ENCODE data around the gene APBA3. TPM values are rescaled to one million over a fixed set of nuclear protein-coding genes. Genes with fewer than 3 reads are reported as not detected.

Gene APBA3
- total and polyA plus RNA-seq, 2 experiments from 2014 or later = 17.2 to 31.8 TPM

GRCh38 chr19:3774621-3775373, 13.3 kb upstream of the APBA3 start (continued):
- no peak for TF ChIP-seq ETS1 (IDR thresholded peaks at IDR 0.05)
- TF ChIP-seq NANOG (IDR thresholded peaks at IDR 0.05; ENCODE audit: borderline replicate concordance) = no peak
- TF ChIP-seq CREB1 (CRISPR knock-in tag; IDR thresholded peaks at IDR 0.05; ENCODE audit: low read depth) = no peak
- TF ChIP-seq STAT1 (IDR thresholded peaks at IDR 0.05; ENCODE audit: unreplicated experiment) = no peak
- TF ChIP-seq JUNB (IDR thresholded peaks at IDR 0.05; ENCODE audit: unreplicated experiment) = no peak
- TF ChIP-seq EZH2phosphoT487 (IDR thresholded peaks at IDR 0.05; ENCODE audit: unreplicated experiment) = no peak
- no peak for TF ChIP-seq REST (IDR thresholded peaks at IDR 0.05; ENCODE audit: unreplicated experiment)

GRCh38 chr19:3773814-3774515, 12.5 kb upstream of the APBA3 start:
- Histone ChIP-seq H3K4me2 (no peak overlapping the region), H3K4me1 (ENCODE audit: insufficient read depth) (no peaks in the 10 kb centered on the region), H2AFZ (no peak overlapping the region), H3K27ac (ENCODE audit: low read depth) (no peak overlapping the region), H4K20me1 (replicated peaks; ENCODE audit: insufficient read depth) (no peaks in the 10 kb centered on the region), H3K36me3 (ENCODE audit: insufficient read depth) (no peaks in the 10 kb centered on the region), H3K4me3 (no peak overlapping the region), H3K79me2 (replicated peaks; ENCODE audit: insufficient read depth) (no peaks in the 10 kb centered on the region), H3K9me2 (ENCODE audit: insufficient read depth) (no peaks in the 10 kb centered on the region), H3K27me3 (ENCODE audit: insufficient read depth) (no peaks in the 10 kb centered on the region), H3F3A (replicated peaks; ENCODE audit: low read depth) (0 out of 2 replicates have a peak, but pooled peaks cover 3% of the 10 kb centered on the region)
- peaks cover under 1% of the 10 kb centered on the region; the same call in 2 of the 3 replicates for H3K36me3 Mint-ChIP-seq (ENCODE audit: low read depth)
- H3K27me3 Mint-ChIP-seq (ENCODE audit: insufficient read depth, low read depth, poor library complexity) = peaks cover 6% of the 10 kb centered on the region
- H3K4me3 Mint-ChIP-seq = no peak overlapping the region; the same call in 2 of the 3 replicates
- H3K27ac Mint-ChIP-seq = no peak overlapping the region
- H3K4me1 Mint-ChIP-seq = peaks cover 8% of the 10 kb centered on the region
- no peak for ATAC-seq
- DNase-seq (ENCODE audit: low spot score) = no peak
- no peaks in the 10 kb centered on the region; the same call in 1 of the 3 replicates for H3K9me3 Mint-ChIP-seq
- TF ChIP-seq EZH2 (IDR thresholded peaks at IDR 0.05; ENCODE audit: low read depth, unreplicated experiment) (no peak), CTCF (conservative IDR thresholded peaks at IDR 0.05; ENCODE audit: low read depth in 2 of 2) (no peak), POLR2AphosphoS5 (IDR thresholded peaks at IDR 0.05; ENCODE audit: low read depth) (no peak), ZNF462 (CRISPR knock-in tag; IDR thresholded peaks at IDR 0.05) (no peak), CREB1 (CRISPR knock-in tag; IDR thresholded peaks at IDR 0.05; ENCODE audit: low read depth) (no peak)

Measured in GM23338 (cell line).